Stimulated activated memory B cell treated with anti-CD40 and anti-IgM and Interleukin-4, amounts not matched to agents 10 μg/mL and 1 μg/mL and 100 μg/mL, for 72 hours (primary cell): ENCODE data around the gene BCAS1.
"Not testable (repeated sequence)": the region's sequence is repeated elsewhere in the genome, so short reads cannot be mapped to it uniquely, and the experiment has no call there.

Experiments used
- ATAC-seq: fragments of 150-1000 bp; cut with Tn5 transposase; 2 replicates; pipeline ENCODE4 v1.10.0; 2021
- H3K27ac Mint-ChIP-seq: one replicate; pipeline ENCODE4 v1.8.0; 2022; ENCODE audit warnings: mild to moderate bottlenecking, mixed read lengths
- H3K27me3 Mint-ChIP-seq: one replicate; pipeline ENCODE4 v1.8.0; 2022; ENCODE audit warnings: mixed read lengths
- H3K36me3 Mint-ChIP-seq: one replicate; pipeline ENCODE4 v1.8.0; 2022; ENCODE audit warnings: mixed read lengths
- H3K4me1 Mint-ChIP-seq: one replicate; pipeline ENCODE4 v1.8.0; 2022; ENCODE audit warnings: mixed read lengths
- H3K4me3 Mint-ChIP-seq: one replicate; pipeline ENCODE4 v1.8.0; 2022; ENCODE audit warnings: mild to moderate bottlenecking, moderate library complexity, mixed read lengths
- H3K9me3 Mint-ChIP-seq: one replicate; pipeline ENCODE4 v1.8.0; 2022; ENCODE audit warnings: mixed read lengths

The BCAS1 gene

GRCh38 chr20:54006216-54006615, 64.2 kb downstream of the BCAS1 start:
- H3K9me3 Mint-ChIP-seq, result not testable (repeated sequence)
- H3K27me3 Mint-ChIP-seq, result peaks cover 10% of the 10 kb centered on the region

GRCh38 chr20:54005524-54005923, 64.9 kb downstream of the BCAS1 start:
- ATAC-seq, result no peak
- Mint-ChIP-seq H3K27ac (no peak overlapping the region), H3K36me3 (peaks cover 18% of the 10 kb centered on the region), H3K4me3 (no peak overlapping the region), H3K4me1 (peaks cover 8% of the 10 kb centered on the region), H3K27me3 (peaks cover 10% of the 10 kb centered on the region), H3K9me3 (peaks cover 15% of the 10 kb centered on the region)

More at GRCh38 chr20:54006216-54006615, 64.2 kb downstream of the BCAS1 start:
- peaks cover 11% of the 10 kb centered on the region for H3K36me3 Mint-ChIP-seq
- H3K4me3 Mint-ChIP-seq, H3K27ac Mint-ChIP-seq, H3K4me1 Mint-ChIP-seq, ATAC-seq: not testable (repeated sequence)

GRCh38 chr20:54004445-54004844, 65.9 kb downstream of the BCAS1 start:
- peaks cover 19% of the 10 kb centered on the region for H3K9me3 Mint-ChIP-seq
- ATAC-seq, result peak; percentile 83
- peaks cover 10% of the 10 kb centered on the region for H3K27me3 Mint-ChIP-seq
- H3K36me3 Mint-ChIP-seq, result peaks cover 22% of the 10 kb centered on the region
- H3K4me3 Mint-ChIP-seq, result no peak overlapping the region
- no peak overlapping the region for H3K27ac Mint-ChIP-seq
- peaks cover 8% of the 10 kb centered on the region for H3K4me1 Mint-ChIP-seq

- Mint-ChIP-seq H3K27me3 (peaks cover 10% of the 10 kb centered on the region), H3K9me3 (peaks cover 19% of the 10 kb centered on the region), H3K4me3 (no peak overlapping the region), H3K4me1 (peaks cover 8% of the 10 kb centered on the region), H3K36me3 (peaks cover 22% of the 10 kb centered on the region), H3K27ac (no peak overlapping the region)
- no peak for ATAC-seq
Observed at GRCh38 chr20:54002741-54003140, 67.7 kb downstream of the BCAS1 start.

DNA sequence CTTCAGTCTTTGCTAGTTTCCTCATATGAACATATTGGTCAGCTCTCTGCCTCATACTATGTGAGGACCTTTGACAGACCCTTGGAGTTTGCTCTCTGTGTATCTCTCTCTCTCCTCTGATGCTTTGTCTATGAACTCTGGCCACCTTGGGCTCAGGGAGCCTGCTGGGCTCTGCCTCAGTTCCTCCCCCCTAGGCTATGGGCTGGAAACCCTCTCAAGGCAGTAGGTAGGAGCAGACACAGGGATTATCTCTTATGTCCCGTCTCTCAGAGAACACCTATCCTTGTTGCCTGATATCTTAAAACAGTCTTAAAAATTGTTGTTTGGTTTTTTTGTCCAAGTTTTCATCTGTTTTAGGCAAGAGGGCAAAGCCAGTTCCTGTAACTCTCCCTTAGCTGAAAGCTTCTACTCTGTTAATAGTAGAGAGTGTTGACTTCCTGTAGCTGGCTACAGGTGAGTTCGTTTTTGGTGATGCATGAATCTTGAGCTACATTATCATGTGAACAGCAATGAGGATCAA, 68.3 kb downstream of the BCAS1 start:
- H3K27me3 Mint-ChIP-seq, result peaks cover 10% of the 10 kb centered on the region
- peaks cover 8% of the 10 kb centered on the region for H3K4me1 Mint-ChIP-seq
- H3K36me3 Mint-ChIP-seq, result peaks cover 22% of the 10 kb centered on the region
- no peak for ATAC-seq
- no peak overlapping the region for H3K27ac Mint-ChIP-seq
- peaks cover 19% of the 10 kb centered on the region for H3K9me3 Mint-ChIP-seq
- no peak overlapping the region for H3K4me3 Mint-ChIP-seq

GRCh38 chr20:54000914-54001313, 69.5 kb downstream of the BCAS1 start:
- no peak overlapping the region for H3K4me3 Mint-ChIP-seq
- no peaks in the 10 kb centered on the region for H3K27me3 Mint-ChIP-seq
- H3K4me1 Mint-ChIP-seq, result peaks cover 8% of the 10 kb centered on the region
- H3K9me3 Mint-ChIP-seq, result peaks cover 19% of the 10 kb centered on the region
- H3K27ac Mint-ChIP-seq, result no peak overlapping the region
- H3K36me3 Mint-ChIP-seq, result peaks cover 22% of the 10 kb centered on the region
- no peak for ATAC-seq

- H3K9me3 Mint-ChIP-seq, result peaks cover 19% of the 10 kb centered on the region
- H3K27ac Mint-ChIP-seq, result no peak overlapping the region
- H3K4me3 Mint-ChIP-seq, result no peak overlapping the region
- no peaks in the 10 kb centered on the region for H3K27me3 Mint-ChIP-seq
- peaks cover 8% of the 10 kb centered on the region for H3K4me1 Mint-ChIP-seq
- no peak for ATAC-seq
- peaks cover 22% of the 10 kb centered on the region for H3K36me3 Mint-ChIP-seq
Observed at GRCh38 chr20:54000262-54000661, 70.1 kb downstream of the BCAS1 start.

DNA sequence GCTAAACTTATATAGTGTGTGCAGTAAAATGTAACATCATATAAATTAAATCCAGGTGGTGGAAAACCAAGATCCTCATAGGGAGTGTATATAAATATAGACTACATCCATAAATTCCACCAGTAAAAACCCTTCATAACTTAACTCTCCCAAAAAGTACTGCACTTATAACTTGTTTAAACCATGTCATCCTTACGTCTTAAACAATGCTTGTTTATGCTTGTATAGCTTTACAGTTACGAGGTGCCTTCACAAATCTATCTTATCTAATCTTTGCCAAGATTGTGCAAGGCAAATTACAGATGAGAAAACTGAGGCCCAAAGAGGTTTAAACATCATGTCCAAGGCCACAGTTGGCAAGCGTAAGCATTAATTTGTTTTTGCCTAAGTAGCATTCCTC, 71.3 kb downstream of the BCAS1 start:
- Mint-ChIP-seq H3K9me3 (peaks cover 19% of the 10 kb centered on the region), H3K4me3 (no peak overlapping the region), H3K27me3 (no peaks in the 10 kb centered on the region), H3K27ac (no peak overlapping the region), H3K4me1 (no peaks in the 10 kb centered on the region), H3K36me3 (peaks cover 22% of the 10 kb centered on the region)
- no peak for ATAC-seq

- Mint-ChIP-seq H3K4me1 (no peaks in the 10 kb centered on the region), H3K36me3 (peaks cover 17% of the 10 kb centered on the region), H3K9me3 (peaks cover 15% of the 10 kb centered on the region), H3K27me3 (no peaks in the 10 kb centered on the region), H3K4me3 (no peak overlapping the region), H3K27ac (no peak overlapping the region)
- ATAC-seq, result no peak
Observed at GRCh38 chr20:53996584-53997486, 73.6 kb downstream of the BCAS1 start.

- Mint-ChIP-seq H3K27me3 (no peaks in the 10 kb centered on the region), H3K4me3 (no peak overlapping the region), H3K4me1 (no peaks in the 10 kb centered on the region), H3K27ac (no peak overlapping the region), H3K9me3 (peaks cover 8% of the 10 kb centered on the region), H3K36me3 (peaks cover 8% of the 10 kb centered on the region)
- ATAC-seq, result no peak
Observed at GRCh38 chr20:53995949-53996348, 74.4 kb downstream of the BCAS1 start.

DNA sequence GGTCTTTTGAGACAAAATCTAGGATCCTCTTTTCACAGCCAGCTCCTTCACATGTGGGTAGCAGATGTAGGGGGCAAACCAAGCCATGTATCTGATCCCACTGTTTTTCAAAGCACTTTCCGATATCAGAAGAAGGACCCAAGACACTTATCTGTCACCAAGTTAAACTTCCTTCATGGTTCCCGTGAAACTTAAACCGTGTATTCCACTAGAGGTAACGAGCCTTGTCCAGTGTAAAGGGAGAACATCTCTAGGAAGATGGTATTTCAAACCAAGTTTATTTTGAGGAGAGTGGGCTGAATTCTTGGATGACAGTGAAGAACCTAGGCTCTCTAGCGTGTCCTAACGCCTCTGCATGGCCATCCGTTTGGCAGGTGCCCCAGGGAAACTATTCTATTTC, 76.3 kb downstream of the BCAS1 start:
- H3K27me3 Mint-ChIP-seq, result no peaks in the 10 kb centered on the region
- H3K36me3 Mint-ChIP-seq, result no peaks in the 10 kb centered on the region
- no peaks in the 10 kb centered on the region for H3K9me3 Mint-ChIP-seq
- no peak overlapping the region for H3K27ac Mint-ChIP-seq
- ATAC-seq, result no peak
- H3K4me3 Mint-ChIP-seq, result no peak overlapping the region
- H3K4me1 Mint-ChIP-seq, result no peaks in the 10 kb centered on the region

DNA sequence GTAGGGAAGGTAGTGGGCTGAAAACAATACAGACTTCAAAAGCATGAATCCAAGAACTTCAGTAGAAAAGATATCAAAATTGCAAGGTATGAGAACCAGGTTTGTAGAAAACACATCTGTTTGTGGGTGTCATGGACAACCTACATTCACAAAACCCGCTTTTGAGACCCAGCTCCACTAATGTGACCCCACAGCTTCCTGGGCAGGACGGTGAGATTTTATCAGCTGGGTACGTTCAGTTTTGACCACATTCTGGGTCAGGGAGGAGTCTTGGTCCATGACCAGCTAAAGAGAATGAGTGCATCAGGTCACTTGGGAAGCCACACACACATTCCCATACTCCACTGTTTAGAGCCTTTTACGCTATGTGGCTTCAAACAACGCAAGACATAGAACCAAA, 77.1 kb downstream of the BCAS1 start:
- no peak overlapping the region for H3K27ac Mint-ChIP-seq
- no peak for ATAC-seq
- no peaks in the 10 kb centered on the region for H3K27me3 Mint-ChIP-seq
- no peaks in the 10 kb centered on the region for H3K9me3 Mint-ChIP-seq
- H3K4me1 Mint-ChIP-seq, result no peaks in the 10 kb centered on the region
- no peak overlapping the region for H3K4me3 Mint-ChIP-seq
- no peaks in the 10 kb centered on the region for H3K36me3 Mint-ChIP-seq

GRCh38 chr20:53990768-53991450, 79.5 kb downstream of the BCAS1 start:
- Mint-ChIP-seq H3K27ac (no peak overlapping the region), H3K36me3 (no peaks in the 10 kb centered on the region), H3K27me3 (no peaks in the 10 kb centered on the region)

DNA sequence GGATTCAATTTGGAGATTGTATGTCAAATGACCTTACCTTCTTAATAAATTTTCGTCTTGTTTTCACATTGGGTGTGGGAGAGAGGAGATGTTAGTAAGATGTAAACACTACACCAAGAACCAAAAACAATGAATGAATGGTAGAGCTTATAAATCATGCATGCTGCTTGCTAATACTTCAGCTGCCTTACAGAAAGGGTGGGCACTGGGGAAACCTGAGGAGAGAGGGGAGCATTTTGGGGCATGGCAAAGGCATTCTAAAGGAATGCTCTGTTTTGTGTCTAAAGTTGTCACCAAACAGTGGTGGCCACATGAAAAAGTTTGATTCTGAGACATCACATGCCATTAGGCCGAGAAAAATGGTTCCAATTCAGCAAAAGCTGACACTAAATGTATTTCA, 80.4 kb downstream of the BCAS1 start:
- no peak for ATAC-seq
- Mint-ChIP-seq H3K27me3 (no peaks in the 10 kb centered on the region), H3K4me3 (no peak overlapping the region), H3K36me3 (no peaks in the 10 kb centered on the region), H3K4me1 (no peaks in the 10 kb centered on the region), H3K27ac (no peak overlapping the region), H3K9me3 (no peaks in the 10 kb centered on the region)

More at GRCh38 chr20:53990768-53991450, 79.5 kb downstream of the BCAS1 start:
- Mint-ChIP-seq H3K4me3 (no peak overlapping the region), H3K9me3 (no peaks in the 10 kb centered on the region), H3K4me1 (no peaks in the 10 kb centered on the region)
- no peak for ATAC-seq

DNA sequence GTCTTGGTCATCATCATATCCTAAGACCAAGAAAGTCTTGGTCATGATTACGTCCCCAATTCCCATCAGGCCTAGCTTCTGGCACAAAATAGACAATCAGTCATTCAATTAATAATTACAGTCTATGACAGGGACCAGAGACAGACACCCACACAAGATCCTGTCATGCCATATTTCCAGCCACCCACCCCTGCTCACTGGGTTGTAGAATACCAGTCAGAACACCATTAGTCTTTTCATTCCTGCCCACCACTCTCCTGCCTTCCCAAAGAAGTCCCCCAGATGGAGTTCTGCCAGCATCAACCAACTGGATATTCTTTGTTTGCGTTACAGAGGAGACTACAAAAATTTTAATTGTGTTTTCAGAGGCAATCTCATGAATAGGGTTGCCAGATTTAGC, 81.0 kb downstream of the BCAS1 start:
- Mint-ChIP-seq H3K9me3 (no peaks in the 10 kb centered on the region), H3K27ac (no peak overlapping the region), H3K4me3 (no peak overlapping the region), H3K4me1 (no peaks in the 10 kb centered on the region), H3K36me3 (peaks cover 4% of the 10 kb centered on the region), H3K27me3 (no peaks in the 10 kb centered on the region)
- no peak for ATAC-seq
